Caco-2 (cell line): Measurements from ENCODE around the gene CPVL. TPM values are rescaled to one million over a fixed set of nuclear protein-coding genes. Genes with fewer than 3 reads are reported as not detected.

ENCODE experiments used
- BruUV-seq: library from RNA; stranded (reverse); fragments of 400-500 nt; replicated peaks from 2 replicates; lab custom pipeline; 2021; lab: Mats Ljungman, UMichigan
- CTCF ChIA-PET: fragments of 300-600 bp; sonication (Branson Sonifier 250); formaldehyde crosslinking; loops from one replicate; lab custom pipeline; 2022; ENCODE audit warnings: antibody characterized with exemption; lab: Charles Lee
- POLR2A ChIA-PET: fragments of 300-600 bp; sonication (Branson Sonifier 250); formaldehyde crosslinking; loops from one replicate; lab custom pipeline; 2022; ENCODE audit warnings: antibody characterized with exemption; lab: Charles Lee
- DNase-seq, 2 experiments: peaks; one replicate each; pipeline versions ENCODE4 v3.0.0 to v3.0.0-alpha.2; 2020 to 2022
- H3K27me3 ChIP-seq: replicated peaks from 2 replicates; pipeline ENCODE4 v1.6.0; 2011; ENCODE audit warnings: low read length; ENCODE audit not compliant: control insufficient read depth, insufficient read depth
- H3K36me3 ChIP-seq: 2 replicates; pipeline ENCODE4 v1.5.1; 2011; ENCODE audit warnings: low read length; ENCODE audit not compliant: control insufficient read depth, insufficient read depth
- H3K4me1 ChIP-seq: fragments of 250-450 bp; sonication (Bioruptor Pico); 2 replicates; pipeline ENCODE4 v1.5.1; 2020; ENCODE audit warnings: mild to moderate bottlenecking
- H3K4me3 ChIP-seq: 2 replicates; pipeline ENCODE4 v1.5.1; 2011; ENCODE audit warnings: low read depth, mild to moderate bottlenecking, control low read depth, low read length
- H3K9me3 ChIP-seq: fragments of 250-450 bp; sonication (Bioruptor Pico); 2 replicates; pipeline ENCODE4 v1.5.1; 2020; ENCODE audit warnings: mild to moderate bottlenecking, moderate library complexity
- H3K27ac Mint-ChIP-seq: one replicate; pipeline ENCODE4 v1.8.0; 2022; ENCODE audit warnings: mixed read lengths; ENCODE audit not compliant: unreplicated experiment
- H3K27me3 Mint-ChIP-seq: one replicate; pipeline ENCODE4 v1.8.0; 2022; ENCODE audit warnings: mixed read lengths; ENCODE audit not compliant: insufficient read depth, unreplicated experiment
- H3K36me3 Mint-ChIP-seq: one replicate; pipeline ENCODE4 v1.8.0; 2022; ENCODE audit warnings: mild to moderate bottlenecking, mixed read lengths; ENCODE audit not compliant: insufficient read depth, unreplicated experiment
- H3K4me1 Mint-ChIP-seq: one replicate; pipeline ENCODE4 v1.8.0; 2022; ENCODE audit warnings: low read depth, mixed read lengths; ENCODE audit not compliant: unreplicated experiment
- H3K4me3 Mint-ChIP-seq: one replicate; pipeline ENCODE4 v1.8.0; 2022; ENCODE audit warnings: mild to moderate bottlenecking, moderate library complexity, mixed read lengths; ENCODE audit not compliant: unreplicated experiment
- H3K9me3 Mint-ChIP-seq: one replicate; pipeline ENCODE4 v1.8.0; 2022; ENCODE audit warnings: mixed read lengths; ENCODE audit not compliant: unreplicated experiment
- intact Hi-C: fragments of 100-400 bp; cut with micrococcal nuclease; formaldehyde crosslinking; loops from one replicate; pipeline ENCODE4 v1.10.0; 2022; ENCODE audit not compliant: unreplicated experiment
- total RNA-seq: library from RNA; stranded (reverse); gene quantifications from 2 replicates; pipeline ENCODE4 v1.2.3, GENCODE V29; 2022
- TF ChIP-seq, protein P1 (sequence below), 2 experiments: fragments of 200-600 bp in 1 of 2; IDR thresholded peaks; 1 replicate in 1 of 2; 2 replicates in 1 of 2; pipeline versions ENCODE4 v1.5.1 to v1.8.0; 2011 to 2022; ENCODE audit warnings: antibody characterized with exemption in 1 of 2, control low read depth in 1 of 2, inconsistent platforms in 1 of 2, low read depth in 1 of 2, low read length in 1 of 2, mild to moderate bottlenecking in 1 of 2, moderate library complexity in 1 of 2; ENCODE audit not compliant: insufficient read depth in 1 of 2, severe bottlenecking in 1 of 2, unreplicated experiment in 1 of 2

Gene CPVL
- total RNA-seq, 1 experiment from 2014 or later, result 109 TPM

DNA sequence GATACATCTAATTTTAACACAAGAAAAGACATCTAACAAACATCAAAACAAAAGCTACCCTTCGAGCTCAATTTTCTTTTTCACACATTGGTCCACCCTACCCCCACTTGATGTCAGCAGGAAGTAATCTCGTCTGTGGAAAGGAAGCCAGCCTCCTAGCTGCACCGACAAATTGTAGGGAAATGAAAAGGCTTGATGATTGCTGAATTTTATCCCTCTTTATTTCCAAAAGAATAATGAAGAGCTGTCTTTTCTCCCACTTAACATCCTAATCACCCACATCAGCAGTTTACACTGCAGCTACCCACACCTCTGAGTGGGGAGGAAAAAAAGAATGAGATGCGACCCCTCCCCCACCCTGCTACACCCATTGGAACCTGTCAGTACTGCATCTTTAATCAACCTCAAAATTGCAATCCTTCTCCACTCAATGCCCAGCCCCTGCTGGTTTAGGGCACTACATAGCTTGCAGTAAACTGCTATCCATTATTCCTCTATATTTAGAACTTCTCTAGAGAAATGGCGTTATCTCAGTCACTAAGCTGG is 10.6 kb upstream of the CPVL start:
- peaks cover 10% of the 10 kb centered on the region for H3K4me1 ChIP-seq
- no peak overlapping the region for H3K4me3 Mint-ChIP-seq
- H3K27ac Mint-ChIP-seq, result no peak overlapping the region
- ChIA-PET CTCF (interaction anchor here (1.0 kb wide), 1 partner anchor 43 kb away, joined by 5 read pairs; no protein-coding TSS in a partner anchor), POLR2A (interaction anchor here (0.6 kb wide), 1 partner anchor 9 kb away, joined by 5 read pairs; no protein-coding TSS in a partner anchor)
- no peaks in the 10 kb centered on the region for H3K36me3 Mint-ChIP-seq
- no peaks in the 10 kb centered on the region for H3K9me3 ChIP-seq
- H3K27me3 ChIP-seq, result no peaks in the 10 kb centered on the region
- no peaks in the 10 kb centered on the region for H3K36me3 ChIP-seq
- TF ChIP-seq, protein P1, sequence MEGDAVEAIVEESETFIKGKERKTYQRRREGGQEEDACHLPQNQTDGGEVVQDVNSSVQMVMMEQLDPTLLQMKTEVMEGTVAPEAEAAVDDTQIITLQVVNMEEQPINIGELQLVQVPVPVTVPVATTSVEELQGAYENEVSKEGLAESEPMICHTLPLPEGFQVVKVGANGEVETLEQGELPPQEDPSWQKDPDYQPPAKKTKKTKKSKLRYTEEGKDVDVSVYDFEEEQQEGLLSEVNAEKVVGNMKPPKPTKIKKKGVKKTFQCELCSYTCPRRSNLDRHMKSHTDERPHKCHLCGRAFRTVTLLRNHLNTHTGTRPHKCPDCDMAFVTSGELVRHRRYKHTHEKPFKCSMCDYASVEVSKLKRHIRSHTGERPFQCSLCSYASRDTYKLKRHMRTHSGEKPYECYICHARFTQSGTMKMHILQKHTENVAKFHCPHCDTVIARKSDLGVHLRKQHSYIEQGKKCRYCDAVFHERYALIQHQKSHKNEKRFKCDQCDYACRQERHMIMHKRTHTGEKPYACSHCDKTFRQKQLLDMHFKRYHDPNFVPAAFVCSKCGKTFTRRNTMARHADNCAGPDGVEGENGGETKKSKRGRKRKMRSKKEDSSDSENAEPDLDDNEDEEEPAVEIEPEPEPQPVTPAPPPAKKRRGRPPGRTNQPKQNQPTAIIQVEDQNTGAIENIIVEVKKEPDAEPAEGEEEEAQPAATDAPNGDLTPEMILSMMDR (IDR thresholded peaks at IDR 0.05; ENCODE audit: insufficient read depth in 1 of 2, low read depth in 1 of 2, low read length in 1 of 2, severe bottlenecking in 1 of 2, unreplicated experiment in 1 of 2), result no peak
- H3K4me1 Mint-ChIP-seq, result peaks cover 18% of the 10 kb centered on the region
- no peak overlapping the region for H3K4me3 ChIP-seq
- H3K9me3 Mint-ChIP-seq, result no peaks in the 10 kb centered on the region
- intact Hi-C loops, result no loop called here
- DNase-seq, result no peak
- BruUV-seq, result no TSS peak
- no peaks in the 10 kb centered on the region for H3K27me3 Mint-ChIP-seq

DNA sequence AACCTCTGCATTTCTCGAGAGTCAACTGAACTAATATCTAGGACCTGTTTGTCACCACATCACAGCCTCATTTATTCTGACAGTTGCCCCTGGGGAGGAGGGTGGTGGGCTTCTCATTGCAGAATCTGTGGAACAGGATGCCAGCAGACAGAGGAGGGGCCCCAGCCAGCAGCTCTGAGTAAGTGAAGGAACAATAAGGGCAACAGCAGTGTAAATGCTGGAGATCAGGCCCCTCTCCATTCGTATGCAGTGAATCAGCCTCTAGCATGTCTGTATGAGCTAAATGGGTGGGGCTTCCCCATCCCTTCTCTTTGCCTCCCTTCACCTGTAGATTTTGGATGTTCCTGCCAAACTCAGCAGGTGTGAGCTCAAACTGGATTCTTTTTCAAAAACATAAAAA is 7.7 kb upstream of the CPVL start:
- Histone ChIP-seq H3K4me3 (no peak overlapping the region), H3K4me1 (peaks cover 10% of the 10 kb centered on the region), H3K27me3 (no peaks in the 10 kb centered on the region), H3K36me3 (no peaks in the 10 kb centered on the region), H3K9me3 (no peaks in the 10 kb centered on the region)
- H3K4me1 Mint-ChIP-seq, result peaks cover 7% of the 10 kb centered on the region
- DNase-seq, result no peak
- H3K27me3 Mint-ChIP-seq, result no peaks in the 10 kb centered on the region
- intact Hi-C loops, result no loop called here
- no peaks in the 10 kb centered on the region for H3K9me3 Mint-ChIP-seq
- no peaks in the 10 kb centered on the region for H3K36me3 Mint-ChIP-seq
- CTCF ChIA-PET, result no interaction called here
- BruUV-seq, result no TSS peak
- no peak overlapping the region for H3K4me3 Mint-ChIP-seq
- POLR2A ChIA-PET, result no interaction called here
- TF ChIP-seq, protein P1 (IDR thresholded peaks at IDR 0.05; ENCODE audit: insufficient read depth in 1 of 2, low read depth in 1 of 2, low read length in 1 of 2, severe bottlenecking in 1 of 2, unreplicated experiment in 1 of 2), result no peak
- no peak overlapping the region for H3K27ac Mint-ChIP-seq

- Mint-ChIP-seq H3K9me3 (no peaks in the 10 kb centered on the region), H3K27me3 (no peaks in the 10 kb centered on the region), H3K36me3 (peaks cover 11% of the 10 kb centered on the region), H3K4me3 (no peak overlapping the region), H3K27ac (no peak overlapping the region), H3K4me1 (peaks cover 13% of the 10 kb centered on the region)
- Histone ChIP-seq H3K4me3 (no peak overlapping the region), H3K36me3 (no peaks in the 10 kb centered on the region), H3K4me1 (peaks cover 8% of the 10 kb centered on the region), H3K9me3 (no peaks in the 10 kb centered on the region), H3K27me3 (no peaks in the 10 kb centered on the region)
- TF ChIP-seq, protein P1 (IDR thresholded peaks at IDR 0.05; ENCODE audit: insufficient read depth in 1 of 2, low read depth in 1 of 2, low read length in 1 of 2, severe bottlenecking in 1 of 2, unreplicated experiment in 1 of 2), result no peak
- CTCF ChIA-PET, result no interaction called here
- intact Hi-C loops, result no loop called here
- no peak for DNase-seq
- POLR2A ChIA-PET, result no interaction called here
- BruUV-seq, result no TSS peak
Measured at GRCh38 chr7:29150856-29151255, 4.5 kb upstream of the CPVL start.
